Endothelial cell of umbilical vein (primary cell): Measurements from ENCODE around the gene TSPAN17. TPM values are rescaled to one million over a fixed set of nuclear protein-coding genes. Genes with fewer than 3 reads are reported as not detected.

Experiments
- BruUV-seq: library from RNA; stranded (reverse); fragments of 400-500 nt; replicated peaks from 2 replicates; lab custom pipeline; 2021; lab: Mats Ljungman, UMichigan
- CTCF ChIA-PET: fragments of 300-600, 350-600 bp; sonication (Branson Sonifier 250); formaldehyde crosslinking; loops from one replicate; lab custom pipeline; 2021; ENCODE audit warnings: antibody characterized with exemption, inconsistent platforms; lab: Charles Lee
- POLR2A ChIA-PET: fragments of 300-600, 350-600 bp; sonication (Branson Sonifier 250); formaldehyde crosslinking; loops from one replicate; lab custom pipeline; 2021; ENCODE audit warnings: antibody characterized with exemption, inconsistent platforms; lab: Charles Lee
- DNase-seq: peaks from one replicate; pipeline ENCODE4 v3.0.0-alpha.2; 2011; ENCODE audit warnings: low read depth, low spot score
- FAIRE-seq: peaks from 2 replicates; lab custom pipeline; 2011; peaks lifted over from hg19 to GRCh38; lab: Jason Lieb, UNC
- H2AFZ ChIP-seq: 2 replicates; pipeline ENCODE4 v1.6.0; 2012; ENCODE audit warnings: low read depth, low read length, control low read depth, inconsistent platforms
- H3K27ac ChIP-seq: 2 replicates; pipeline ENCODE4 v1.5.1; 2011; ENCODE audit warnings: low read depth, mild to moderate bottlenecking, control low read depth, low read length, moderate library complexity; ENCODE audit not compliant: insufficient read depth
- H3K27me3 ChIP-seq, 2 experiments: 2 replicates each; pipeline versions ENCODE4 v1.6.0 to v1.6.1; 2011; ENCODE audit warnings: low read length in 2 of 2, mixed read lengths in 1 of 2; ENCODE audit not compliant: control insufficient read depth in 2 of 2, insufficient read depth in 2 of 2
- H3K36me3 ChIP-seq, 2 experiments: 2 replicates in 1 of 2; 3 replicates in 1 of 2; pipeline ENCODE4 v1.5.1; 2011; ENCODE audit warnings: low read length in 2 of 2, mild to moderate bottlenecking in 1 of 2, moderate library complexity in 1 of 2; ENCODE audit not compliant: control insufficient read depth in 2 of 2, insufficient read depth in 2 of 2; ENCODE audit errors: extremely low read depth in 1 of 2
- H3K4me1 ChIP-seq: 3 replicates; pipeline ENCODE4 v1.5.1; 2011; ENCODE audit warnings: mild to moderate bottlenecking, low read length; ENCODE audit not compliant: control insufficient read depth, insufficient read depth; ENCODE audit errors: extremely low read depth
- H3K4me2 ChIP-seq: 2 replicates; pipeline ENCODE4 v1.6.1; 2011; ENCODE audit warnings: low read length, control low read depth, mixed read lengths; ENCODE audit not compliant: insufficient read depth
- H3K4me3 ChIP-seq, 3 experiments: fragments of 200-600 bp in 1 of 3; sonication (generic), shearing (Covaris generic) in 1 of 3; replicated peaks in 1 of 3; 2 replicates each; pipeline ENCODE4 v1.5.1; 2011 to 2016; ENCODE audit warnings: control low read depth in 3 of 3, low read length in 3 of 3, mild to moderate bottlenecking in 2 of 3, inconsistent platforms in 1 of 3, low read depth in 1 of 3, moderate library complexity in 1 of 3; ENCODE audit not compliant: insufficient read depth in 1 of 3
- H3K79me2 ChIP-seq: 2 replicates; pipeline ENCODE4 v1.6.0; 2012; ENCODE audit warnings: low read length, inconsistent platforms; ENCODE audit not compliant: control insufficient read depth, insufficient read depth
- H3K9ac ChIP-seq: replicated peaks from 2 replicates; pipeline ENCODE3; 2011; ENCODE audit warnings: low read length, control low read depth; ENCODE audit not compliant: insufficient read depth; ENCODE audit errors: extremely low read depth
- H3K9me1 ChIP-seq: replicated peaks from 3 replicates; pipeline ENCODE4 v1.6.0; 2011; ENCODE audit warnings: mild to moderate bottlenecking, low read length; ENCODE audit not compliant: control insufficient read depth, insufficient read depth; ENCODE audit errors: extremely low read depth
- H3K9me3 ChIP-seq: replicated peaks from 2 replicates; pipeline ENCODE4 v1.5.1; 2012; ENCODE audit warnings: low read length, inconsistent platforms; ENCODE audit not compliant: control insufficient read depth, insufficient read depth
- H4K20me1 ChIP-seq: replicated peaks from 2 replicates; pipeline ENCODE3; 2011; ENCODE audit warnings: mild to moderate bottlenecking, low read length; ENCODE audit not compliant: control insufficient read depth, insufficient read depth; ENCODE audit errors: extremely low read depth
- EZH2 ChIP-seq: IDR thresholded peaks from 2 replicates; pipeline ENCODE4 v1.6.1; 2012; ENCODE audit warnings: borderline replicate concordance, low read depth, mild to moderate bottlenecking, moderate library complexity, low read length, inconsistent platforms; ENCODE audit not compliant: severe bottlenecking
- JUN ChIP-seq: IDR thresholded peaks from 2 replicates; pipeline ENCODE4 v1.6.1; 2011; ENCODE audit warnings: borderline replicate concordance, low read depth; ENCODE audit not compliant: insufficient read length, insufficient read depth
- POLR2A ChIP-seq: IDR thresholded peaks from 2 replicates; pipeline ENCODE4 v1.6.1; 2012; ENCODE audit warnings: low read depth, mild to moderate bottlenecking, control low read depth, low read length
- dilution Hi-C: fragments of 300-500 bp; cut with MboI; formaldehyde crosslinking; loops from one replicate; pipeline ENCODE4 v1.15.0; 2019; ENCODE audit warnings: low sequenced_read_pairs; ENCODE audit not compliant: extremely low pct_ligation_motif_present
- intact Hi-C: fragments of 100-400 bp; cut with micrococcal nuclease; formaldehyde crosslinking; loops from one replicate; pipeline ENCODE4 v1.10.0; 2022
- polyA plus RNA-seq, 4 experiments: library from polyadenylated mRNA; depleted of rRNA in 3 of 4; stranded (reverse) in 3 of 4; unstranded in 1 of 4; fragments of >200 nt; gene quantifications; 2 replicates each; pipeline versions ENCODE4 v1.2.1 to v1.2.3, GENCODE V29; 2011 to 2012; ENCODE audit warnings: missing spikeins in 1 of 4
- total RNA-seq: library from RNA; stranded (reverse); gene quantifications from 2 replicates; pipeline ENCODE4 v1.2.3, GENCODE V29; 2021
- TF ChIP-seq, protein P1 (sequence below), 2 donors: IDR thresholded peaks; 1 replicate in 1 of 2; 2 replicates in 1 of 2; pipeline ENCODE4 v1.5.1; 2011; ENCODE audit warnings: low read length in 2 of 2, mild to moderate bottlenecking in 2 of 2, moderate library complexity in 2 of 2, control low read depth in 1 of 2, inconsistent platforms in 1 of 2, low read depth in 1 of 2; ENCODE audit not compliant: insufficient read depth in 1 of 2; ENCODE audit errors: extremely low read depth in 1 of 2
- TF ChIP-seq, protein P2 (sequence below): IDR thresholded peaks from 2 replicates; pipeline ENCODE4 v1.6.1; 2011; ENCODE audit not compliant: insufficient read depth, insufficient read length

TSPAN17 gene
- total and polyA plus RNA-seq, 2 donors (not counting 3 experiments of a cell fraction or from before 2014, with no cell fraction given) = 55.9 to 73.3 TPM

DNA sequence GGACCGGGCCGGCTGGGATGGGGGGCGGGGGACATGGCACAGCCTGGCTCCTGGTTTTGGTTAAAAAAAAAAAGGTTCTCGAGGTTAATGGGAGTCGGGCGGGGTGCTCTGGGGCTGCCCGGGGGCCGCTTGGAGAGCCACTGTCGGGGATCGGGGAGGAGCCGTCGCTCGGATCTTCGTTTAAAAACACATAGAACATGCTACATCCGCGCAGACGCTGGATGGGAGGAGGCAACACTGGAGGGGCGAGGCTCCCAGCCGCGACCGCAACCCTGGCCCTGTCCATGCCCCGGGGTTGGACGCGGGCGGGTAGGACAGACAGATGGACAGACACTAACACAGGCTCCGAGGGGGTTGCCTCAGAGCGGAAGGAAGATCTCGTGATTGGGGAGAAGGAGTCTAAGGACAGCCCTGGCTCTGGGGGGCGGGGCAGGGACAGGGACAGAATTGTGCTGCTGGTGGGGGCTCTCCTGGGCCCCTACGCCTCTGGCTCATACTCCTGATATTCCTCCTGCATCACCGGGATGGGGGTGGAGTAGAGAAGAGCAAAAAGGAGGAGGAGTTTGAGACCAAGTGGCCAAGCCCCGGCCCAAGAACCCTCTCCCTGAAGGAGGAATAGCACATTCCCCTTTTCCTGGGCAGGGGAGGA is 26.8 kb upstream of the TSPAN17 start:
- Histone ChIP-seq H3K27ac (no peak overlapping the region), H3K79me2 (no peaks in the 10 kb centered on the region), H3K4me1 (peaks cover 13% of the 10 kb centered on the region), H3K4me2 (no peak overlapping the region), H2AFZ (peak overlapping the region; percentile 24), H3K9me1 (no peaks in the 10 kb centered on the region), H3K36me3 (no peaks in the 10 kb centered on the region), H3K9me3 (no peaks in the 10 kb centered on the region), H3K27me3 (peaks cover 34 to 35% of the 10 kb centered on the region in 2 experiments), H4K20me1 (no peaks in the 10 kb centered on the region), H3K4me3 (no peak overlapping the region), H3K9ac (no peak overlapping the region)
- POLR2A ChIA-PET = interaction anchor here (0.5 to 0.6 kb wide), 2 partner anchors 13 to 71 kb away, joined by 6 to 7 read pairs; partner anchors contain the start of gene CDHR2
- CTCF ChIA-PET = interaction anchor here (1.8 to 2.1 kb wide), 2 partner anchors 10 to 40 kb away, joined by 7 to 11 read pairs; partner anchors contain the start of genes EIF4E1B and SNCB
- FAIRE-seq (no peak), DNase-seq (no peak)
- intact Hi-C loops (loop anchor here (1.0 kb wide), 1 partner anchor 10 kb away; the partner anchor contains the start of genes EIF4E1B and SNCB), dilution Hi-C loops (no loop called here)
- TF ChIP-seq JUN (no peak), POLR2A (no peak), EZH2 (peak; percentile 54)
- TF ChIP-seq, protein P1, sequence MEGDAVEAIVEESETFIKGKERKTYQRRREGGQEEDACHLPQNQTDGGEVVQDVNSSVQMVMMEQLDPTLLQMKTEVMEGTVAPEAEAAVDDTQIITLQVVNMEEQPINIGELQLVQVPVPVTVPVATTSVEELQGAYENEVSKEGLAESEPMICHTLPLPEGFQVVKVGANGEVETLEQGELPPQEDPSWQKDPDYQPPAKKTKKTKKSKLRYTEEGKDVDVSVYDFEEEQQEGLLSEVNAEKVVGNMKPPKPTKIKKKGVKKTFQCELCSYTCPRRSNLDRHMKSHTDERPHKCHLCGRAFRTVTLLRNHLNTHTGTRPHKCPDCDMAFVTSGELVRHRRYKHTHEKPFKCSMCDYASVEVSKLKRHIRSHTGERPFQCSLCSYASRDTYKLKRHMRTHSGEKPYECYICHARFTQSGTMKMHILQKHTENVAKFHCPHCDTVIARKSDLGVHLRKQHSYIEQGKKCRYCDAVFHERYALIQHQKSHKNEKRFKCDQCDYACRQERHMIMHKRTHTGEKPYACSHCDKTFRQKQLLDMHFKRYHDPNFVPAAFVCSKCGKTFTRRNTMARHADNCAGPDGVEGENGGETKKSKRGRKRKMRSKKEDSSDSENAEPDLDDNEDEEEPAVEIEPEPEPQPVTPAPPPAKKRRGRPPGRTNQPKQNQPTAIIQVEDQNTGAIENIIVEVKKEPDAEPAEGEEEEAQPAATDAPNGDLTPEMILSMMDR (IDR thresholded peaks at IDR 0.05; ENCODE audit: extremely low read depth in 1 of 2, insufficient read depth in 1 of 2, low read depth in 1 of 2, low read length in 2 of 2) = no peak
- TF ChIP-seq, protein P2, sequence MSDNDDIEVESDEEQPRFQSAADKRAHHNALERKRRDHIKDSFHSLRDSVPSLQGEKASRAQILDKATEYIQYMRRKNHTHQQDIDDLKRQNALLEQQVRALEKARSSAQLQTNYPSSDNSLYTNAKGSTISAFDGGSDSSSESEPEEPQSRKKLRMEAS = no peak
- no TSS peak for BruUV-seq
